ENCODE results near the gene WBP1L.

The WBP1L gene

GRCh38 chr10:102812231-102812876 lies 68.6 kb downstream of the WBP1L start:
- Histone ChIP-seq H3K36me3 (ENCODE audit: control insufficient read depth in 1 of 2, insufficient read depth in 2 of 2, low read length in 2 of 2) (peaks cover 44 to 53% of the 10 kb centered on the region in 2 experiments), H3K4me1 (ENCODE audit: control insufficient read depth in 1 of 2, insufficient read depth in 2 of 2, low read length in 2 of 2) (peaks cover 24 to 26% of the 10 kb centered on the region in 2 experiments), H4K8ac (ENCODE audit: low read depth, low read length) (no peak overlapping the region), H3K9ac (ENCODE audit: low read length) (no peak overlapping the region), H3K27me3 (ENCODE audit: insufficient read depth, low read length) (no peaks in the 10 kb centered on the region), H3K79me1 (ENCODE audit: low read length) (peaks cover 9% of the 10 kb centered on the region), H3K4me3 (ENCODE audit: low read depth, low read length) (no peak overlapping the region), H3K79me2 (ENCODE audit: control insufficient read depth, insufficient read depth, low read length, poor library complexity) (peaks cover 2% of the 10 kb centered on the region), H2BK120ac (ENCODE audit: insufficient read depth, low read length, poor library complexity) (no peak overlapping the region), H2BK12ac (ENCODE audit: low read length) (no peak overlapping the region), H3K27ac (ENCODE audit: low read depth, low read length) (no peak overlapping the region), H3K4me2 (ENCODE audit: low read length) (no peak overlapping the region), H2BK5ac (ENCODE audit: low read depth, low read length, poor library complexity) (no peak overlapping the region), H4K91ac (ENCODE audit: low read depth, low read length) (no peak overlapping the region), H3K18ac (ENCODE audit: low read length) (no peak overlapping the region), H2AFZ (ENCODE audit: insufficient read depth, low read length, poor library complexity) (no peak overlapping the region), H4K12ac (ENCODE audit: low read depth, low read length) (no peak overlapping the region), H2AK5ac (ENCODE audit: low read length) (no peak overlapping the region), H3K4ac (ENCODE audit: low read depth, low read length) (no peak overlapping the region), H3K9me3 (ENCODE audit: insufficient read depth, low read depth, low read length) (no peaks in the 10 kb centered on the region), H3K23ac (ENCODE audit: low read length) (no peak overlapping the region), H3K14ac (ENCODE audit: low read length) (no peak overlapping the region)
- no CpG with 5 or more reads among the region's 9 CpGs for WGBS (ENCODE audit: extremely low coverage, insufficient coverage, insufficient read length)
- DNase-seq = no peak

GRCh38 chr10:102813017-102813541 lies 69.3 kb downstream of the WBP1L start:
- Histone ChIP-seq H3K79me1 (ENCODE audit: low read length) (peaks cover 9% of the 10 kb centered on the region), H3K9me3 (ENCODE audit: insufficient read depth, low read depth, low read length) (no peaks in the 10 kb centered on the region), H4K8ac (ENCODE audit: low read depth, low read length) (no peak overlapping the region), H2BK120ac (ENCODE audit: insufficient read depth, low read length, poor library complexity) (no peak overlapping the region), H4K91ac (ENCODE audit: low read depth, low read length) (no peak overlapping the region), H3K23ac (ENCODE audit: low read length) (no peak overlapping the region), H4K12ac (ENCODE audit: low read depth, low read length) (no peak overlapping the region), H3K9ac (ENCODE audit: low read length) (no peak overlapping the region), H2BK12ac (ENCODE audit: low read length) (no peak overlapping the region), H3K4me2 (ENCODE audit: low read length) (no peak overlapping the region), H3K27ac (ENCODE audit: low read depth, low read length) (no peak overlapping the region), H3K4me3 (ENCODE audit: low read depth, low read length) (no peak overlapping the region), H2BK5ac (ENCODE audit: low read depth, low read length, poor library complexity) (no peak overlapping the region), H2AK5ac (ENCODE audit: low read length) (no peak overlapping the region), H3K27me3 (ENCODE audit: insufficient read depth, low read length) (no peaks in the 10 kb centered on the region), H3K18ac (ENCODE audit: low read length) (no peak overlapping the region), H3K4ac (ENCODE audit: low read depth, low read length) (no peak overlapping the region), H3K14ac (ENCODE audit: low read length) (no peak overlapping the region), H2AFZ (ENCODE audit: insufficient read depth, low read length, poor library complexity) (no peak overlapping the region), H3K79me2 (ENCODE audit: control insufficient read depth, insufficient read depth, low read length, poor library complexity) (peaks cover 2% of the 10 kb centered on the region), H3K4me1 (ENCODE audit: control insufficient read depth in 1 of 2, insufficient read depth in 2 of 2, low read length in 2 of 2) (peaks cover 23 to 25% of the 10 kb centered on the region in 2 experiments), H3K36me3 (ENCODE audit: control insufficient read depth in 1 of 2, insufficient read depth in 2 of 2, low read length in 2 of 2) (peaks cover 44 to 53% of the 10 kb centered on the region in 2 experiments)
- WGBS (ENCODE audit: extremely low coverage, insufficient coverage, insufficient read length) = no CpG with 5 or more reads among the region's 17 CpGs
- no peak for DNase-seq

- H4K8ac ChIP-seq (ENCODE audit: low read depth, low read length) = no peak overlapping the region
- no peak overlapping the region for H4K91ac ChIP-seq (ENCODE audit: low read depth, low read length)
- whole genome bisulfite sequencing (ENCODE audit: extremely low coverage, insufficient coverage, insufficient read length) = no CpG with 5 or more reads among the region's 16 CpGs
- H2AK5ac ChIP-seq (ENCODE audit: low read length) = peak overlapping the region; percentile 51
- H2BK12ac ChIP-seq (ENCODE audit: low read length) = no peak overlapping the region
- no peaks in the 10 kb centered on the region for H3K27me3 ChIP-seq (ENCODE audit: insufficient read depth, low read length)
- no peak overlapping the region for H3K14ac ChIP-seq (ENCODE audit: low read length)
- H3K18ac ChIP-seq (ENCODE audit: low read length) = peak overlapping the region; percentile 54
- H2BK120ac ChIP-seq (ENCODE audit: insufficient read depth, low read length, poor library complexity) = peak overlapping the region; percentile 39
- H3K79me1 ChIP-seq (ENCODE audit: low read length) = peaks cover 14% of the 10 kb centered on the region
- H3K9me3 ChIP-seq (ENCODE audit: insufficient read depth, low read depth, low read length) = no peaks in the 10 kb centered on the region
- DNase-seq = peak; percentile 80 to 87
- peak overlapping the region; percentile 31 for H4K12ac ChIP-seq (ENCODE audit: low read depth, low read length)
- H3K4me3 ChIP-seq (ENCODE audit: low read depth, low read length) = no peak overlapping the region
- H3K79me2 ChIP-seq (ENCODE audit: control insufficient read depth, insufficient read depth, low read length, poor library complexity) = peaks cover 4% of the 10 kb centered on the region
- no peak overlapping the region for H2AFZ ChIP-seq (ENCODE audit: insufficient read depth, low read length, poor library complexity)
- peaks cover 44 to 53% of the 10 kb centered on the region in 2 experiments for H3K36me3 ChIP-seq (ENCODE audit: control insufficient read depth in 1 of 2, insufficient read depth in 2 of 2, low read length in 2 of 2)
- H3K27ac ChIP-seq (ENCODE audit: low read depth, low read length) = no peak overlapping the region
- no peak overlapping the region for H3K4me2 ChIP-seq (ENCODE audit: low read length)
- H3K4ac ChIP-seq (ENCODE audit: low read depth, low read length) = no peak overlapping the region
- H3K9ac ChIP-seq (ENCODE audit: low read length) = no peak overlapping the region
- H2BK5ac ChIP-seq (ENCODE audit: low read depth, low read length, poor library complexity) = peak overlapping the region; percentile 29
- H3K23ac ChIP-seq (ENCODE audit: low read length) = no peak overlapping the region
- peaks cover 27 to 30% of the 10 kb centered on the region in 2 experiments for H3K4me1 ChIP-seq (ENCODE audit: control insufficient read depth in 1 of 2, insufficient read depth in 2 of 2, low read length in 2 of 2)
These were observed 70.1 kb downstream of the WBP1L start for GRCh38 chr10:102813734-102814452.

- Histone ChIP-seq H3K79me2 (ENCODE audit: control insufficient read depth, insufficient read depth, low read length, poor library complexity) (peaks cover 4% of the 10 kb centered on the region), H3K9ac (ENCODE audit: low read length) (no peak overlapping the region), H3K14ac (ENCODE audit: low read length) (no peak overlapping the region), H3K4me2 (ENCODE audit: low read length) (no peak overlapping the region), H4K8ac (ENCODE audit: low read depth, low read length) (no peak overlapping the region), H3K36me3 (ENCODE audit: control insufficient read depth in 1 of 2, insufficient read depth in 2 of 2, low read length in 2 of 2) (peaks cover 44 to 52% of the 10 kb centered on the region in 2 experiments), H3K4ac (ENCODE audit: low read depth, low read length) (no peak overlapping the region), H4K91ac (ENCODE audit: low read depth, low read length) (peak overlapping the region; percentile 22), H2BK120ac (ENCODE audit: insufficient read depth, low read length, poor library complexity) (no peak overlapping the region), H3K79me1 (ENCODE audit: low read length) (peaks cover 16% of the 10 kb centered on the region), H2AK5ac (ENCODE audit: low read length) (no peak overlapping the region), H3K18ac (ENCODE audit: low read length) (no peak overlapping the region), H3K4me1 (ENCODE audit: control insufficient read depth in 1 of 2, insufficient read depth in 2 of 2, low read length in 2 of 2) (peaks cover 31 to 35% of the 10 kb centered on the region in 2 experiments), H2AFZ (ENCODE audit: insufficient read depth, low read length, poor library complexity) (no peak overlapping the region), H4K12ac (ENCODE audit: low read depth, low read length) (no peak overlapping the region), H3K27me3 (ENCODE audit: insufficient read depth, low read length) (no peaks in the 10 kb centered on the region), H3K9me3 (ENCODE audit: insufficient read depth, low read depth, low read length) (no peaks in the 10 kb centered on the region), H3K27ac (ENCODE audit: low read depth, low read length) (no peak overlapping the region), H2BK5ac (ENCODE audit: low read depth, low read length, poor library complexity) (no peak overlapping the region), H2BK12ac (ENCODE audit: low read length) (no peak overlapping the region), H3K4me3 (ENCODE audit: low read depth, low read length) (no peak overlapping the region), H3K23ac (ENCODE audit: low read length) (no peak overlapping the region)
- WGBS (ENCODE audit: extremely low coverage, insufficient coverage, insufficient read length) = no CpG with 5 or more reads among the region's 8 CpGs
- no peak for DNase-seq
These were observed 70.7 kb downstream of the WBP1L start for GRCh38 chr10:102814453-102814871.
